Stimulated activated CD8-positive, alpha-beta memory T cell treated with anti-CD3 and anti-CD28 coated beads, Interleukin-12 subunit alpha, Interleukin-12 subunit beta, amount 100 ng/mL, for 1 hour (primary cell): ENCODE data around the gene PRPF40B.
A peak's percentile ranks its signal among the peaks of the same experiment; 100 is the strongest.
"Not testable (repeated sequence)": the region's sequence is repeated elsewhere in the genome, so short reads cannot be mapped to it uniquely, and the experiment has no call there.

Source experiments
- DNase-seq: peaks from one replicate; pipeline ENCODE4 v3.0.0-alpha.2; 2020; ENCODE audit warnings: low read depth

PRPF40B gene

DNA sequence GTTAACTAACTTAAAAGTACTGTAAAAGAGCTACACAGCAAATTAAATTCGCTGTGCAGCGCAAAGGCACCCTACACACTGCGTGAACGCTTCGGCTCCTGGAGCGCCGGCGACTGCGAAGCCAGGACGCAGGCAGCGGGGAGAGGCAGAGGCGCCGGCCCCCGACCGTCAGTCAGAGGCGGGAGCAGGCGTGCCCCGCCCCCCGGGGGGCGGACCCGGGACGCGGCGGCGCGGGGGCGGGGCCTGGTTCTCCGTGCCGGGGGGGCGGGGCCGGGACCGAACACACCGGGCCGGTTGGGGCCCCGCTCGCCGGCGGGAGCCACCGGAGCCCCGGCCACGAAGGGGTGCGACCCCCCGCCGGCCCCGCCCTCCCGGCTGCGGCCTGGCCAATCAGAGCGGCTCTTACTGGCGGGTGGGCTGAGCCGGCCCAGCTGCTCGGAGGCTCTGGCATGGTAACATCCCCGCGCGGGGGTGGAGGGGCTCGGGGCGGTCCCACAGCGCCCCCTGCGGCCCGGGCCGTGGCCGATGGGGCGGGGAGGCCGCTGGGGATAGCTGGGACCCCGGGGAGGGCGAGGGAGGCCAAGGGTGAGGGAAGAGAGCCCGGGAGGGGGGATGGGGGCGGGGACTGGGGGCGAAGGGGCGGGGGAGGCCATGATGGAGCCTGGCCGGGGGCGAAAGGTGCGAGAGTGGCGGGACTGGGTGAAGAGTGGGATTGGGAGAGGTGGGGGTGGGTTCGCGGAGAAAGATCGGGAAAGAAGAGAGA is at the start of gene PRPF40B:
TSS of gene PRPF40B (plus strand) at position 420 of the 763 bp plus-strand sequence. CDS start at position 450, 30 bp downstream.
- DNase-seq = peak; percentile 72

DNA sequence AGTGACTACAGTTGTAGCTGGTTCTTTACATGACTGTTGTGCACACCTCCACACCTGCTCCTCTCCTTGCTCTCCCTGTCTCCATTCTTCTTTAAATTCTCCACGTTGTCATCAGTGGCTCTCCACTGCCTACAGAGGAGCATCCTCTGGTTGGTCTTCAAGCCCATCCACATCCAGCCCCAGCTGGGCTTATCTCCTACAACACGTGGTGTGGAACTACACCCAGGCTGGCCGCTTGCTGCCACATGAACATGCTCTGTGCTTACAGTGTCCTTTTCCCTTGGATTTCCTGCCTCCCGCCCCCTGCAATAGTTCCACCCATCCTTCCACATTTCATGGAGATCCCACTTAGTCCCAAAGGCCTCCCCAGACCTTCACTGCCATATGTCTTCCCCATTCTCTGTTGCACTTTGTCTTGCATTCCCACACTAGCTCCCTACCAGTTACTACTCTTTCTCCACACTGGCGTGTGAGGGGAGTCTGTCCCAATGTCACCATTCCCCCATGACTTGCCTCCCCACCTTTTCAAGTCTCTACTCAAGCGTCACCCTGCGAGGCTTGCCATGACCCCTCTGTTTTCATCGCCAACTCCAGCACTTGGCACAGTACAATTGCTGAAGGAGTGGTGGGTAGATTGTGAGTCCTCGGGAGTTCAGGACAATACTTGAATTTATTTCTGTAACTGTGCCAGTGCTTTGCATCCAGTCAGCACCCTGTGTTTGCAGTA is 45.6 kb upstream of the PRPF40B start:
- no peak for DNase-seq

DNA sequence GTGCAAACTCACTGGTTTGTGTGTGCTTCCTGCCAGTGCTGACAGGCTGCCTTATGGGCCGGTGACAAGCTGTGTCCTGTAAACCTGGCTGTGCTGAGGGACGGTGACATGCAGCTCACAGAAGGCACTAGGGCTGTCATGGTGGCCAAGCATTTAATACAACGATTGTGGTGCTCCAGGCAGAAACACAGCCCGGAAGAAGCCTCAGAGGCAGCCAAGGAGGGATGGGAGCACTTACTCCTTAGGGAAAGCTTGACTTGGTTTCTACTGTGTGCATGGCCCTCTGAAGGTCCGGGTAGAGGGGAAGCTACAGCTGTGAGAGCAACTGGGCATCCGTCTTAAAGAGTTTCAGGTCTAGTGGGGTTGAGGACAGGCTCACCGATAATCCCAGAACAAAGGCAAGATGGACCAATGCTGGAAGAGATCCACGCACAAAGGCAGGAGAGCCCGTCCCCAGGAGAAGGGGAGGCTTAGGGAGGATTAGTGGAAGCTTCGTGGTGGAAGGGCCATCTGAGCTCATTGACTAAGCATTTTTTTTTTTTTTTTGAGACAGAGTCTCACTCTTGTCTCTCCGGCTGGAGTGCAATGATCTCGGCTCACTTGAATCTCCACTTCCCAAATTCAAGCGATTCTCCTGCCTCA is 44.8 kb upstream of the PRPF40B start:
- DNase-seq = no peak

DNA sequence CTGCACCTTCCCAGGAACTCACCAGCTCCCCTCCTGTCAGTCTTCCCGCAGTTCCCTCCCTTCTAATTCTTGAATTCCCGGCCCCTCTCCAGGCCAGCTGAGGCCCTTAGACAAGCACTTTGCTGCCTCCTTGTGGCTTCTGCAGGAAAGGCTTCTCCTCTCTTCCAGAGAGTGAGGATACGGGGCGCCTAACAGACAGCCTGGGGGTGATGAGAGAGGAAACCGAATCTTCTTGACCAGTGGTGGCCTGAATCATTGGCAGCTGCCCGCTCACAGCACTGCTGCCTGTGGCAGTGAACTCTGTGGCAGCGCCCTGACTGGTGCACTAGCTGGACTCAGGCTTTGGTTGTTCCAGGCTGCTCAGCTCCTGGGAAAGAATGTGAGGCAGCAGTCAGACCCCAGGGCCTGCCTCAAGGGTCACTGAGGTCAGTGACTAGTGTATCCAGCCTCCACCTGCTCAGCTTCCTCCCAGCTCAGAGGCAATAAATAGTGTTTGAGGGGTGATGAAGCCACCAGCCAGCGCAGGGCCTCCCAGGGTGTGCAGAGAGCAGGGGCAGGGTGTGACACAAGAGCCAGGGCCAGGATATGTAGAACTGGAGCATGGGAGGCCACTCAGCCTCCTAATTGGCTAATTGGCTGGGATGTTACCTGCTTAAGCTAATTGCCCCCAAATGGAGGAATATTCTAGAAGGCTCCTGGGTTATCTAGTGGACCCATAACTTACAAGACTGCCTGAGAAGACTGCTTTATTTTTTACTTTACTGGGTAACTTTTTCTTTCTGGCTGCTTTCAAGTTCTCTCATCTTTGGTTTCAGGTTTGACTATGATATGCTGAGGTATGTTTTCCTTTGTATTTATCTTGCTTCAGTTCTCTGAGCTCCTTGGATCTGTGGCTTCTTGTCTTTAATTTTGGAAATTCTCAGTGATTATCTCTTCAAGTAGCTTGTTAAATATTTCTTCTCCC is 42.5 kb upstream of the PRPF40B start:
- peak; percentile 24 for DNase-seq

DNA sequence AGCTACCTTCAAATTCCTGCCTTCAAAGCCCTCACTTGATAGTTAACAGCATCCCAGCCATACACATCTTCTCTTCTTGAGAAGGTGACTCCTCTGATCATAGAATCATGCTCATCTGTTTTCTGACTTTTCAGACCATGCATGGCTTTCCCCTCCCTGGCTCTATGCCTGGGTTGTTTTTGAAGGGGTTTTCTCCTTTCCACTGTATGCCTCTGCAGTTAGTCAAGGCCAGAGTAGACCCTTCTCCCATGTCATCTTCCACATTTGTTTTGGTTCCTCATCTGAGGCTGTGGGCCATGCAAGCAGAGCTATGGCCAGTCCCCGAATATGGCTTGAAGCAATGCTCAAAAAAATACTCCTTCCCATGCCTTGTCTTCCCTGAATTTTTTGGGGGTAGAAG is 41.2 kb upstream of the PRPF40B start:
- DNase-seq = no peak

DNA sequence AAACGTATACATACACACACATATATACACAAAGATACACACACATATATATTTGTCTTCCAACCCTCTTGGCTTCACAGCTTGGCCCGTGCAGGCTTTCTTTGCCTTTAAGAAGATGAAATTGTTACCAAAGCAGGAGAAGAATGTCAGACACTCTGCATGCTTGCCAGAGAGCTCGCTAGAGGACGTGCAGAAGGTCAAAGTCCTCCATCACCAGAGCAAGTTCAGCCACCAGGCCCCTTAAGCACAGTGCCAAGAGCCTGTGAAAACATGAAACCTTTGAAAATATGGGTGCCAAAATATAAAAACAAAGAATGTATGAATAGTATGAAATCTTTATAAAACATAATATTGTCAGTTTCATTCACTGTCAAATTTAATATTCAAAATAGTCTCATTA is 40.5 kb upstream of the PRPF40B start:
- no peak for DNase-seq

DNA sequence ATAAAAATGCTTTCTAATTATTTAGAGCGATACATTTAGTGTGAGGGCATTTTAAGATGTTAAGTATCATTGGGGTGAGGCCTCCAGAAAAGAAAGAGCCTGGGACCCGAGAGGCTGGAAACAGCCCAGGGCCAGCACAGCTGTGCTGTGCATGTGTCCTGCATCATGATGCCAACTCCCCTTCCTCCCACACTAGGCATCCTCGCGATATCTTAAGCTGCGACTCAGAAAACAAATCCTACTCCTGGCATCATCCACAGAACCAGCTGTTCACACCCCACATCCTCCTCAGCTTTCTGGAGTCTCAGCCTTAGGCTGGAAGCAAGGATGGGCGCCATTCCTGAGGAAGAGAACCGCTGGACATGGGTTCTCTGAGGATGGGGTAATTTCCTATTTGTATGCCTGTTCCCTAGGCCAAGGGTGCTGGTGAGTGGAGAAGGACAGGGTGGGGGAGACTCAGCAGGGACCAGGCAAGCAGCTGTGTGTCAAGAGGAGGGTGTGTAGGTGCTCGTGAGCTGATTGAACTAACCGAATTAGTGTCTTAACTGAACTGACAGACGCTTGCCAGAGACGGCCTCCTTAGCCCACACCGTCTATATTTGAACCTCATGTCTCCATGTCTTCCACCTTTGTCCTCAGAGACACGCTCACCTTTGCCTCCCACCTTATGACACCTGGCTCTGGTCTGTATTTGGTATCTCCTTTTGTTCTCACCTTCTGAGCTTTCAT is 39.8 kb upstream of the PRPF40B start:
- no peak for DNase-seq

DNA sequence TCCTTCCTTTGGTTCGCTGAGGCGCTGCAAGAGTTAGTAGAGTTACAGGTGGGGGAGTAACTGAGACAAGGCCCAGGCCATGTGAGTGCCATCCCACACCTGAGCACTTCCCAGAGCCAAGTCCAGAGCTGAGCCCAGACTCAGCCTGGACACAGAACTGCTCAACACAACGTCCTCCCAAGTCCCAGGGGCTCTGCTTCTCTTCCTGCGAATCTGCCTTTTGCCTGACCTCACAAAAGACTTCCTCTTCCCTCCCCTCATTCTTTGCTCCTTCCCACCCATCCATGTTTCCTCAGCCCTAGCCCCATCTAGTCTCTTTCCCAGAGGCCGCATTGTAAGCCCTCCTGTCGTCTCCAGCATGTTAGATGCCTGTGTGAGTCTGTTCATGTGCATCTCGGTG is 38.8 kb upstream of the PRPF40B start:
- no peak for DNase-seq

DNA sequence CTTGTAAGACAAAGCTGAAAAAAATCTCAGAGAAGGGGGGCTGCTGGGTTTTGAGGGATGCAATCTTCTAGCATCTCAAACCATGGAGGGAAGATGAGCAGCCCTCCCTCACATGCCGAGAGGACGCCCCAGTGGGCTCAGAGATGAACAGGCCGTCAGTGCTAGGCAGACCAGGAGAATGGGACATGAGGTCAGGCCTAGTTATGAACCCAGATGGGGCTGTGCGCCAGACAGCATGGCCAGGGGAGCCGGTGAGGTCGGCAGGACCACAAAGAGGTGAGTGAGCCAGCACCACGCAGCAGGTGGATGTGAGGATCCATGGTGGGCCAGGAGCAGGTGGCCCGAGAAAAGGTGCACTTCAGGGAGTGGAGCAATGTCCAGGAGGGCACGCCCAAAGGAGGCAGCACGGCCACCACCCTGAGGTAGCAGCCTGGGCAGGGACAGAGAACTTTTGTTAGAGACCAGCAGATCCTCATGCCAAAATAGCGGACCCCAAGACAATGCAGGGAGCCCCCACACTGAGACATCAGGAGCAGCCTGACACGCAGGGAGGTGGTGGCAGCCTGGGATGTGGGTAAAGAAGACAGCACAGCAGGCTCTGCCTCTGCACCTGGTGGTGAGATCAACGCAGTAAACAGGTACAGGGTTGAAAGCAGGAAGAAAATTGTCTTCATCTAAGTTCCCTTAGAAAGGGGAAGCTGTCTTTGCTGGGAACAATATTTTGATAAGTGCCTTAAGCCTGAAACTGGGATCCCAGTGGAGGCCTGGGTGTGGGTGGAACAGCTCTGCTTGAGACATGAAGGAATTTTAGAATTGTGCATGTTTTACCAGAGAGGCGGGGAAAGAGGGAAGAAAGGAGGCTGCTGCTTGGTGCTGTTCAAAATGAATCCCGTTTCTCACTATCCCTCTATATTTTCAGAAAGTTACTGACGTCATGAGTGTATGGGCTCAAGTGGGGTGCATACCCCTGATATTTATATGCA is 37.6 kb upstream of the PRPF40B start:
- DNase-seq = no peak

DNA sequence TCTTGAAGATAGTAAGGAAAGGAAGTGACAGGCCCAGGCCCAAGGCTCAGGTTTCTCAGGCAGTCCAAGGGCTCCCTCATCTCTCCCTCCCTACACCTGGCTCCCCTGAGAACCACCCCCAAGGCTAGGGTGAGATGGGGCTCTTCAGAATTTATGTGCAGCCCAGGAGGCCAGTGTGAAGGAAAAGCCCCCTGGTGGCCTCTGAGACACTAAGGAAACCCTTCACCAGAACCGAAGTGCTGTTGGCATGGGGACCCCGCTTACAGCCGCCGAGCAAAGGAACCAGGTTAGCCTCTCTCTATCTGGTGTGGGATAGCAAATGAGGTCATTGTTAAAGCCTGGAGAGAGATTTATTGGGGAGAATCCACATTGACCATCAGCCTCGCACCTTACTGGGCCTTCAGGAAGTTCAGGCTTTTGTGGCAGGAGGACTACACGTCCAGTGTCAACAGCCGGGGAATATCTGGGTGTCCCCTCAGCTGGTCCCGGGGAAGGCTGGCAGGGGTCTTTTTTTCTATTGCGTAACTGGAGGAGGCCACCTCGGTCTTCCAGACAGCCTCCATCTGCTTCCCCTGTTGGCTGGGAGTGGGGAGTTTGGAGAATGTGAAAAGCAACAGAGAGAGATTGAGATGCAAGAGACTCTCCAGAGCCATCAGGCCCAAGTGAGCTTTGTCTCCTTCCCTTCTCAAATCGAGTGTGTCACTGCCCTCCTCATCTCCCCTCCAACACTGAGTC is 36.0 kb upstream of the PRPF40B start:
- no peak for DNase-seq

DNA sequence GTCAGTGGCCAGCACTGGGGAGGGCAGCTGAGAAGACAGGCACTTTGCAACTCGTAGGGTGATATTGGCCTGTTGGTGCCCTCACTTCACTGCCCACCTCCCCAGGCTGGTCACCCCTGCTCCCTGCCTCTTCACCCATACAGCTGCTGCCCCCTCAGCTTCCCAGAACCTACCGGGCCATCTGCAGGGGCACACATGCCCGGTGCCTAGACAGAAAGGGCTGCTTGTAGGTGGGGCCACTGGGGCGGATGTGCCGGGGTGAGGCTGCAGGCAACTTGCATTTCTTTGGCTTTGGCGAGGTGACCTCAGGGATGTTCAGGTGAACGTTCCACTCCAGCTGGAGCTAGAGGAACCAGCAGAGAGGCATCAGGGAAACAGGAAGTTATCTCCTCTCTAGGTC is 35.1 kb upstream of the PRPF40B start:
- DNase-seq = no peak

DNA sequence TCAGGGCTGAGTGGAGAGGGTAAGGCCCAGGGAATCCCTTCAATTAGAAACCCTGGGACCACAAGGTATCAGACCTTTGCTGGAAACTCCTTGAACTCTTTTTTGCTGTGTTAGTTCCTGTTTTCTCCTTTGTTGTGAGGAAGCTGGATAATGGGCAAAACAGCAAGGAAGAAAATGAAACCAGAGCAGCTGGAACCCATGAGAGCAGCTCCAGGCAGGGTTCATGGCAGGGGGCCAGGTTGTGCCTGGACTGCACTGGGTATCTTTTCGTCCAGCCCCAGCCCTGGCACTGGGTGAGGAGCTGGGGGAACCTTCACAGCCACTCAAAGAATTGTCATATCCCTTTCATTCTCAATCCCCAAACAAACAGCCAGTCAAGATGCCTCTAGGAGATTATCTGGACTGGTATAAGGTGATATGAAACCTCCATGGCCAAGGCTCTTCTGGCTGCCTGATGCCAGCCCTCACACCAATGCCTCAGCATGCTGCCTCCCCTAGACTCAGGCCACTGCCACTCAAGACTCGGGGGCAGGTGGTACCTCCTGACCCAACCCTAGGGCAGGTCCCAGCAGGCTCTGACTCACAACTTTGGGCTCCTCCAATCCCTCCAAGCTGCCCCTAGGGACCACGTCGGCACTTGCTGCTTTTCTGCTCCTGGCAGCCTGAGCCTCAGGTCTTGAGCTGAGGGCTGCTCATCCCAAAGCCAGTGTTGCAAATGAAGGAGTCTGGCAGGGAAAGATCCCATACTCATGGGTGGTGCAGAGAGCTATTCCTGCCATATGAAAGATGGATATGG is 34.4 kb upstream of the PRPF40B start:
- no peak for DNase-seq

DNA sequence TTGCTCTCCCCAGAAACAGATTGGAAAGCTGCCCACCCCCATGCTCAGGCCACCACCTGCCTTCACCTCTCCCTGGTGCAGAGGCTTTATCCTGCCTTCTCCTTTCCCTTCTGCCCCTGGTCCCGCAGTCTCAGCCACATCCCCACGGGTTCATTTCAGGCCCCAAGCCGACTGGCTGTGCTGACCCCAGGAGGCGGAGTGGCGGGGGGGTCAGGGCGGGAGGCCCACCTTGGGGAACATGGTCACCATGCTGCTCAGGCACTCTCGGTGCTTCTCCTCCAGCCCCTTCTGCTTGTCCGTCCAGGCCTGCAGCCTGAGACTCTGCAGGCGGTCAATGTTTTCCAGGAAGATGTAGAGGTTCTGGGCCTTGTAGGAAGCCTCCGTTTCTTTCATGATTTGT is 24.8 kb upstream of the PRPF40B start:
- no peak for DNase-seq

DNA sequence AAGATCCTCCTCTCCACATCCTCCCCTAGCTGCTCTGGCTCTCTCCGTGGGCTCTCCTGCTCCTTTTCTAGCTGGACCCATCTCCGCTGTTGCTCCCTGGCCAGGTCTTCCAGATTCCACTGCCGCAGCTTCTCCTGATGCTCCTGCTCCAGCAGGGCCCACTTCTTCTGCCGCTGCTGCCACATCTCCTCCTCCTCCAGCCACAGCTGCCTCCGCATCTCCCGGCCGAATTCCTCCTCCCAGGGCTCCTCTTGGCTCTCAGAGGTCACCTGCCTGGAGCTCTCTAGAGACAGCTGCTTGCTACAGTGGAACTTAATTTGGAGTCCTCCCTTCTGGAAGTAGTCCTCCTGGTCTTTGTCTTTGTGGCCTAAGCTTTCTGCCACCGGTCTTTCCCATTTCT is 23.4 kb upstream of the PRPF40B start:
- no peak for DNase-seq

DNA sequence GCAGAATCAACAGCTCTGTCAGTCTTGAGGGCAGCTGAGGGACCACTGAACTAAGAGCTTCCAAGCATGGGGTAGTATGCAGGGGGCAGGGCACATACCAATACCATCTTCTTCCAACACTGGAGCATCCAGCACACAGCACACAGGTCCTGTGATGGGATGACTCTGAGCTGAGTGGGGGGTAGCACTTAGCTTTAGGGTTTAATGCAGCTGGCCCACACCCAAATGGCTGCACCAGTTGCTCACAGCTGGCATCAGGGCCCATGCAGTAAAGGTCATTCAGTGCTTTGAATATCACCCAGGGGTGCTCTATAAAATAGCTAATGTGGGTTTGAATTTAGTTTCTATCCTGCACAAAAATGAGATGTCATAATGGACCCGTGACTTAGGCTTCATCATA is 19.6 kb upstream of the PRPF40B start:
- no peak for DNase-seq

DNA sequence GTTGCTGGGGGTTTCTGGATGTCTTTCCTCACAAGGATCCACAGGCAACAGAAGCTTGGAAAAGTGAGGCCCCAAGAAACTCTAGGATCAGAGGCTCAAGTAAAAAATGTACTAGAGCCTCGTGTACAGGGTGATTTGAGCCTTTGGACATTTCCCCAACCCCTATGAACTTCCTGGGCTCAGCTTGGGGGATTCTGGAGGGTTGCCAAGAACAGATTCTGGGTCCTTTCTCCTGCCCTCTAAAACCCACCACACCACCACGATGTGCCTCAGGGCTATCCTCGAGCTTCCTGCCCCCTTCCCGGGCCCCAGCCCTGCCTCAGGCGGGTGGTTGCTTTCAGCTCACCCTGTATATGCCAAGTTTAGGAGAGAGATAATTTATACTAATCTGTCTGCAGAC is 18.5 kb upstream of the PRPF40B start:
- DNase-seq = no peak

DNA sequence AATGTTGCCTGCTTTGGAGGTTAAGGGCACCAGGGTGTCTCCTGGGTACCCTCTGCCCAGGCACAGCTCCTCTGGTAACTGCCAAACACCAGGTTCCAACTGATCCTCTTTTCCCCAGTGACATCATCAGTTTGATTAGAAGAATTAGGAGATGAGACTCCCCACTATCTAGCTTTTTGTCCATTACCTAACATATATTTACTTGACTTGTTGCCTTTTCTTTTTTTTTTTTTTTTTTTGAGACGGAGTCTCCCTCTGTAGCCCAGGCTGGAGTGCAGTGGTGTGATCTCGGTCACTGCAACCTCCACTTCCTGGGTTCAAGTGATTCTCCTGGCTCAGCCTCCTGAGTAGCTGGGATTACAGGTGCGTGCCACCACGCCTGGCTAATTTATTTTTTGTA is 17.8 kb upstream of the PRPF40B start, which contains the start of gene FAM186B:
TSS of gene FAM186B (minus strand) at position 101 of the 400 bp plus-strand sequence. CDS start 162 bp downstream, outside the sequence.
- not testable (repeated sequence) for DNase-seq
